Body of pancreas (tissue), 4 donors: ENCODE measurements around the gene KRT83. TPM values are rescaled to one million over a fixed set of nuclear protein-coding genes. Genes with fewer than 3 reads are reported as not detected.

Source experiments
- ATAC-seq: fragments of 150-250 bp; one replicate; pipeline ENCODE4 v1.9.1; 2016
- DNase-seq, 4 donors: peaks; one replicate each; pipeline ENCODE4 v3.0.0-alpha.2; 2019
- H3K27ac ChIP-seq, 4 donors: fragments of 200-600 bp; sonication (generic); 1 replicate in 3 of 4; 2 replicates in 1 of 4; pipeline versions ENCODE4 v1.5.1 to v1.6.1; 2016 to 2019; ENCODE audit warnings: mild to moderate bottlenecking in 1 of 4, mixed read lengths in 1 of 4, moderate library complexity in 1 of 4
- H3K27me3 ChIP-seq, 2 donors: fragments of 200-600 bp; sonication (generic); one replicate each; pipeline ENCODE4 v1.6.0; 2016; ENCODE audit warnings: mild to moderate bottlenecking in 1 of 2
- H3K36me3 ChIP-seq, 2 donors: fragments of 200-600 bp; sonication (generic); replicated peaks in 1 of 2; 2 replicates each; pipeline ENCODE4 v1.5.1; 2016; ENCODE audit warnings: low read depth in 2 of 2; ENCODE audit not compliant: insufficient read depth in 1 of 2
- H3K4me1 ChIP-seq: fragments of 200-600 bp; sonication (generic); one replicate; pipeline ENCODE4 v1.6.0; 2016
- H3K4me3 ChIP-seq, 2 donors: fragments of 200-600 bp; sonication (generic); 1 replicate in 1 of 2; 2 replicates in 1 of 2; pipeline ENCODE4 v1.5.1; 2016 to 2019
- H3K9me3 ChIP-seq, 3 donors: fragments of 200-600 bp; sonication (generic); 1 replicate in 2 of 3; 2 replicates in 1 of 3; pipeline ENCODE4 v1.5.1; 2016
- POLR2A ChIP-seq, 3 donors: fragments of 450-650 bp; IDR thresholded peaks; one replicate each; pipeline ENCODE4 v1.6.1; 2016; ENCODE audit warnings: antibody characterized with exemption in 3 of 3, mild to moderate bottlenecking in 2 of 3
- WGBS, 2 donors: methylation state at CpG; one replicate each; pipeline ENCODE4 v1.1.5; 2017; 5-methylcytosine and 5-hydroxymethylcytosine counted together
- intact Hi-C: fragments of 100-400 bp; cut with DNase I; formaldehyde crosslinking; loops from one replicate; pipeline ENCODE4 v1.15.1; 2023
- total RNA-seq, 2 donors: library from RNA; depleted of rRNA; stranded (reverse); fragments of >200 nt; gene quantifications; one replicate each; pipeline ENCODE4 v1.1.0, GENCODE V29; 2016
- TF ChIP-seq, protein P1 (sequence below), 7 experiments: fragments of 450-650 bp in 4 of 7; fragments of 200-600 bp in 3 of 7; sonication (generic) in 3 of 7; IDR thresholded peaks; one replicate each; pipeline ENCODE4 v1.5.1; 2016 to 2019; ENCODE audit warnings: antibody characterized with exemption in 7 of 7

KRT83 gene
- total RNA-seq, 2 donors from 2014 or later: not detected

DNA sequence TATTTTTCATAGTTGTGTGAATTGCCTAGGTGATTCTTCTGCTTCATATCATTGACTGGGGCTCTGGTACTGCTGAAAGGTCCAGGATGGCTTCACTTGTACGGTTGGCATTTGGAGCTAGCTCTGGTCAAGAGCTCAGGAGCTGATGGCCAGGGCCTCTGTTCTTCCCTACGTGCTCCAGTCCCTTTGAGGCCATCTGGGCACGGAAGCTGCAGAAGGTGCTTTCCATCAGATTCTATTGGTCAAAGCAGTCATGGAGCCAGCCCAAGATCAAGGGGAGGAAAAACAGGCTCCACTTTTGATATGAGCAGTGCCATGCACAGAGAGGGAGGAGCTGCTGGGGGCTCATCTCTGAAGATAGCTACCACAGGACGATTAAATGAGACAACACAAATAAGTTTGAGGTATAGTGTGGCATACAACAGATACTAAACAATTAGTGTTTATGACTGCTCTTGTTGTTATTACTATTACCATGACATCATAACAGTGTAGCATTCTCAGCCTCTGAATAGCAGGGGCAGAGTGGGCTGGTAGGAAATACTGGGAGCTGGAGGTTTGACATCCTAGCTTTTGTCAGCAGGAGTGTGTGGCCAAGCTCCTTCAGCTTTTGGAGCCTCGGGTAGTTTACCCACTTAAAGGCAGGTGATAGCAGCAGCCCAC, 10.4 kb downstream of the KRT83 start:
- Histone ChIP-seq H3K27me3 (no peaks in the 10 kb centered on the region), H3K4me1 (peaks cover 14% of the 10 kb centered on the region), H3K4me3 (no peak overlapping the region), H3K36me3 (no peaks in the 10 kb centered on the region), H3K27ac (no peak overlapping the region), H3K9me3 (no peaks in the 10 kb centered on the region)
- intact Hi-C loops: no loop called here
- DNase-seq (no peak), ATAC-seq (no peak)
- 69 to 79% methylated on average over 5 of the region's 5 CpGs for WGBS, 2 donors
- no peak for TF ChIP-seq POLR2A (IDR thresholded peaks at IDR 0.05)
- TF ChIP-seq, protein P1, sequence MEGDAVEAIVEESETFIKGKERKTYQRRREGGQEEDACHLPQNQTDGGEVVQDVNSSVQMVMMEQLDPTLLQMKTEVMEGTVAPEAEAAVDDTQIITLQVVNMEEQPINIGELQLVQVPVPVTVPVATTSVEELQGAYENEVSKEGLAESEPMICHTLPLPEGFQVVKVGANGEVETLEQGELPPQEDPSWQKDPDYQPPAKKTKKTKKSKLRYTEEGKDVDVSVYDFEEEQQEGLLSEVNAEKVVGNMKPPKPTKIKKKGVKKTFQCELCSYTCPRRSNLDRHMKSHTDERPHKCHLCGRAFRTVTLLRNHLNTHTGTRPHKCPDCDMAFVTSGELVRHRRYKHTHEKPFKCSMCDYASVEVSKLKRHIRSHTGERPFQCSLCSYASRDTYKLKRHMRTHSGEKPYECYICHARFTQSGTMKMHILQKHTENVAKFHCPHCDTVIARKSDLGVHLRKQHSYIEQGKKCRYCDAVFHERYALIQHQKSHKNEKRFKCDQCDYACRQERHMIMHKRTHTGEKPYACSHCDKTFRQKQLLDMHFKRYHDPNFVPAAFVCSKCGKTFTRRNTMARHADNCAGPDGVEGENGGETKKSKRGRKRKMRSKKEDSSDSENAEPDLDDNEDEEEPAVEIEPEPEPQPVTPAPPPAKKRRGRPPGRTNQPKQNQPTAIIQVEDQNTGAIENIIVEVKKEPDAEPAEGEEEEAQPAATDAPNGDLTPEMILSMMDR (IDR thresholded peaks at IDR 0.05): no peak

DNA sequence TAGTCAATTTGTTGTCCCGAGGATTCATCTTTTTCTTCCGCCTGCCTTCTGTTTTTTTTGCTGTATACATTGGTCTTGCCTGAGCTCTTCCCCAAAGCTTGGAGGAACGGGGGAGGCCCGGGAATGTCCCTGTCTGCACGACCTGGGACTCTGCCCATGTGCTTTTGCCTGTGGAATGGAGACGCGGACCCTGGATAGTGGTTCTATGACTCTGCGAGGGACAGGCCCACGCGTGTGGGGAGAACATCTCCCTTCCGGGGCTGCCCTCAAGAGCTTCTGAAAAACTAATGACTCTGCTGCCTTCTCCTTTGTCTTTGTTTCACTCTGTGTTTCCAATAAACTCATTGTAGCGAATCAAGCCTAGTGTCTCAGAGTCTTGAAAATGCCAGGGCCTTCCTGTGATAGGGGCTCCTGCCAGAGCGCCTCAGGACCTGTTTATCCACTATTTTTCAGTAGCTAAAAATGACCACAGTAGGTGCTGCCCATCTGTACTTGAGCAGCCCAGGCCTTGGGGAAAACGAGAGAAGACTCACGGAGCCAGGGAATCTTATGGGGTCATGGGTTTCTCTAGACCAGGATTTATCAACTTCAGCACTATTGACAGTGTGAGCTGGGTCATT, 12.3 kb downstream of the KRT83 start:
- intact Hi-C loops: no loop called here
- H3K9me3 ChIP-seq: no peaks in the 10 kb centered on the region
- peaks cover 14% of the 10 kb centered on the region for H3K4me1 ChIP-seq
- no peaks in the 10 kb centered on the region for H3K36me3 ChIP-seq
- TF ChIP-seq POLR2A (IDR thresholded peaks at IDR 0.05): no peak
- TF ChIP-seq, protein P1 (IDR thresholded peaks at IDR 0.05): no peak
- ATAC-seq: peak; percentile 19
- no peak for DNase-seq
- no peaks in the 10 kb centered on the region for H3K27me3 ChIP-seq
- 59 to 67% methylated on average over 15 of the region's 15 CpGs for WGBS, 2 donors
- H3K27ac ChIP-seq: peak overlapping the region in 1 of 4 donors; percentile 27
- no peak overlapping the region for H3K4me3 ChIP-seq

DNA sequence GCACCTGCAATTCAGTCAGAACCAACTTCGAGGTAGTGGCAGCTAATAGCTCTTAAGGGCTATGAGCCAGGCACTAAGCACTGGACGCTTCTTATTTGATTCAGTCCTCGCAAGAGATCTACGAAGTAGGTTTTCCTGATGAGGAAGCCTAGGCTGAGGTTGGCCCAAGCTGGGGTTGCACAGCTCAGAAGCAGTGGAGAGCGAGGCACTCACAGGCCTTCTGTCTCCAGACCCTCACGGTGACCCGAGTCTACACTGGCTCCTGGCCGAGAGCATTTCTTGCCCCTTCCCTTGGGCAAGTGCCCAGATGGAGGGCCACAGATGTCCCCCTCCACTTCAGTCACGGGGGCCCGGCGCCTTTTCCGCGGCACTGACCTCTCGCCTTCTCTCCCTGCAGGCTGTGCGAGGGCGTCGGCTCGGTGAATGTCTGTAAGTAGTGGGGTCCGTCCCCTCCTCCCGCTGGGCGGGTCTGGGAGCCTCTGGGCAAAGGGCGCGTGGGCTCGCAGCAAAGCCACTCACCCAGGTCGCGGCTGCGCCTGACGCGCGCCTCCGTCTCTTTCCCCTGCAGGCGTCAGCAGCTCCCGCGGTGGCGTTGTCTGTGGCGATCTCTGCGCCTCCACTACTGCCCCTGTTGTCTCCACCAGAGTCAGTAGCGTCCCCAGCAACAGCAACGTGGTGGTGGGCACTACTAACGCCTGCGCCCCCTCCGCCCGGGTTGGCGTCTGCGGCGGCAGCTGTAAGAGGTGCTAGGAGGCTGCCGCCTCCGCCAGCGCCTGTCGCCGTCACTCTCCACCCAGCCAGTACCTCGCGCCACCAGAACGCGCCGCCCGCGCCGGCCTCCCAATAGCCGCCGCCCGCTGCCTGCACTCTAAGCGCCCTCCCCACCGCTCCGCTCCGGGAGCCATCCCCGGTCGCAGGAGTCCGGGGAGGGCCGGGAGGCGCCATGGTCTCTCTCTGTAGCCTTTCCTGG, 13.1 kb downstream of the KRT83 start:
- 8 to 31% methylated on average over 31 to 70 of the region's 71 CpGs for WGBS, 2 donors
- no peaks in the 10 kb centered on the region for H3K9me3 ChIP-seq
- no peaks in the 10 kb centered on the region for H3K36me3 ChIP-seq
- H3K27ac ChIP-seq: peak overlapping the region in 3 of 4 donors; percentile 27 to 38 (median 30)
- ATAC-seq (peak; percentile 92), DNase-seq (peak; percentile 61 to 74 (median 66))
- intact Hi-C loops: no loop called here
- peaks cover 14% of the 10 kb centered on the region for H3K4me1 ChIP-seq
- no peaks in the 10 kb centered on the region for H3K27me3 ChIP-seq
- H3K4me3 ChIP-seq: no peak overlapping the region
- TF ChIP-seq POLR2A (IDR thresholded peaks at IDR 0.05): peak; percentile 58 to 65 (median 61)
- TF ChIP-seq, protein P1 (IDR thresholded peaks at IDR 0.05): peak in 5 of 7 experiments; percentile 12 to 46 (median 43)

DNA sequence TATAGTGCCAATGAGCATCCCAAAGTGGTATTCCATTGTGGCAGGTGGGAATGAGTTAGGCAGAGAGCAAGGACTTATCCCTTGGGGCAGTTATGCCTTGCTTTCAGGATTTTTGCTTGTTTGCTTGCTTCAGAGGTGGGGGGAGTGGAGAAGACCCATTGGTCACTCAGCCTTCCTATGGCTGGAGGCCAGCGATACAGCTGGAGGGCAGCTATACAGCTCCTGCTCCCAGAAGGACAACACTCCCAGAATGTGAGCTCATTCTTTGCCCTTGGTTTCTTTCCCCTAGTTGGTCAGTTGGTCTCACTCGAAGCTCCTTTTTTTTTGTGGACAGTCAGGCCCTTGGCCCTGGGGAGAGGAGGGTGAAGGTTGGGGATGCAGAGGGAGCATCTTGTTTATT, 14.5 kb downstream of the KRT83 start:
- TF ChIP-seq, protein P1 (IDR thresholded peaks at IDR 0.05): no peak
- no peak for TF ChIP-seq POLR2A (IDR thresholded peaks at IDR 0.05)
- H3K27ac ChIP-seq: no peak overlapping the region
- no peak for ATAC-seq
- no peak for DNase-seq
- peaks cover 14% of the 10 kb centered on the region for H3K4me1 ChIP-seq
- intact Hi-C loops: no loop called here
- H3K36me3 ChIP-seq: no peaks in the 10 kb centered on the region
- H3K4me3 ChIP-seq: no peak overlapping the region
- H3K9me3 ChIP-seq: no peaks in the 10 kb centered on the region
- H3K27me3 ChIP-seq: no peaks in the 10 kb centered on the region
- WGBS, 2 donors: 91 to 93% methylated on average over 2 of the region's 2 CpGs
